ENCODE measurements around the gene OSBPL6. TPM values are rescaled to one million over a fixed set of nuclear protein-coding genes. Genes with fewer than 3 reads are reported as not detected.

The OSBPL6 gene
- total and polyA plus RNA-seq, 3 donors from 2014 or later, result 1.7 to 3.8 (median 2.6) TPM

DNA sequence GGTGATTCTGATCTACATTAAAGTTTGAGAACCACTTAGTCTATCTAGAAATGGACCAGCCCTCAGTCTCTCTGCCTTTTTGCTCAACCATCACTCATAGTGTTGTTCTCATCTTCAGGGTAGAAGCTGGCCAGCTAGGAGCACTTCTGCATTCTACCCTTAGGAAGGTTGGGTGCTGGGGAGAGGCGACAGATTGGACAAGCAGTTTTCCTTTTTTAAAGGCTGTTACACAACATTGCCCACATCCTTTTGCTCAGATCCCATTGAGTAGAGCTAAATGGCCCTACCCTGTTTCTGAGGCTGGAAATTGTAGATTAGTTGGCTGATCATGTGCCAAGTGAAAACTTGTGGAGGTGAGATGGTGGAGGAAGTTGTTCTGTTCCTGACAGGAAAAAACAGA is 35.6 kb downstream of the OSBPL6 start:
- H3K4me3 ChIP-seq, result no peak overlapping the region
- DNase-seq, result peak; percentile 15
- H3K27me3 ChIP-seq, result no peaks in the 10 kb centered on the region
- TF ChIP-seq, protein P1, sequence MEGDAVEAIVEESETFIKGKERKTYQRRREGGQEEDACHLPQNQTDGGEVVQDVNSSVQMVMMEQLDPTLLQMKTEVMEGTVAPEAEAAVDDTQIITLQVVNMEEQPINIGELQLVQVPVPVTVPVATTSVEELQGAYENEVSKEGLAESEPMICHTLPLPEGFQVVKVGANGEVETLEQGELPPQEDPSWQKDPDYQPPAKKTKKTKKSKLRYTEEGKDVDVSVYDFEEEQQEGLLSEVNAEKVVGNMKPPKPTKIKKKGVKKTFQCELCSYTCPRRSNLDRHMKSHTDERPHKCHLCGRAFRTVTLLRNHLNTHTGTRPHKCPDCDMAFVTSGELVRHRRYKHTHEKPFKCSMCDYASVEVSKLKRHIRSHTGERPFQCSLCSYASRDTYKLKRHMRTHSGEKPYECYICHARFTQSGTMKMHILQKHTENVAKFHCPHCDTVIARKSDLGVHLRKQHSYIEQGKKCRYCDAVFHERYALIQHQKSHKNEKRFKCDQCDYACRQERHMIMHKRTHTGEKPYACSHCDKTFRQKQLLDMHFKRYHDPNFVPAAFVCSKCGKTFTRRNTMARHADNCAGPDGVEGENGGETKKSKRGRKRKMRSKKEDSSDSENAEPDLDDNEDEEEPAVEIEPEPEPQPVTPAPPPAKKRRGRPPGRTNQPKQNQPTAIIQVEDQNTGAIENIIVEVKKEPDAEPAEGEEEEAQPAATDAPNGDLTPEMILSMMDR (IDR thresholded peaks at IDR 0.05), result no peak
- no peak for TF ChIP-seq POLR2A (IDR thresholded peaks at IDR 0.05)
- no peak overlapping the region for H3K27ac ChIP-seq
- intact Hi-C loops (cut with DNase I; ENCODE audit: low total_unique reads), result no loop called here
- no peaks in the 10 kb centered on the region for H3K9me3 ChIP-seq
- H3K4me1 ChIP-seq, result no peaks in the 10 kb centered on the region
- 88 to 92% methylated on average over 1 of the region's 1 CpG for WGBS, 2 donors
- H3K36me3 ChIP-seq (ENCODE audit: low read depth, missing control alignments), result no peaks in the 10 kb centered on the region

- Histone ChIP-seq H3K4me1 (no peaks in the 10 kb centered on the region), H3K4me3 (no peak overlapping the region), H3K36me3 (ENCODE audit: low read depth, missing control alignments) (no peaks in the 10 kb centered on the region), H3K27me3 (no peaks in the 10 kb centered on the region), H3K9me3 (no peaks in the 10 kb centered on the region), H3K27ac (no peak overlapping the region)
- no peak for DNase-seq
- WGBS, 2 donors, result 78 to 94% methylated on average over 4 of the region's 4 CpGs
- TF ChIP-seq POLR2A (IDR thresholded peaks at IDR 0.05), result no peak
- TF ChIP-seq, protein P1 (IDR thresholded peaks at IDR 0.05), result no peak
- intact Hi-C loops (cut with DNase I; ENCODE audit: low total_unique reads), result no loop called here
Observed at GRCh38 chr2:178230396-178230795, 36.1 kb downstream of the OSBPL6 start.

DNA sequence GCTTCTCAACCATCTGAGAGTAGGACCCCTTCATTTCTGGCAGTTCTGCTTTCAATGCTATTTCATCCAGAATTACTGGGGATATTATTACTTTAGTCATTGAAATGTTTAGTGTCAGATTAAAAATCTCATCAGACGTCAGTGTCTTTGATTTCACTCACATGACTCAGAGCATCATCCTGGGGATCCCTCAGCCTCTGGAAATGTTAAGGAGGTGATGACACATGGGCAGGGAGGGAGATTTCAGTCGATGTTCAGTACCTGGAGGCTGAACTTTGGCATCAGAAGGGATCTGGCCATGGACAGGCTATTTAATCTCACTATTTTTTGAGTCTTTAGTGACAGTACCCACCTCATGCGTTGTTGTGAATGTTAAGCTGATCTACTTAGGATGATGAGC is 39.1 kb downstream of the OSBPL6 start:
- intact Hi-C loops (cut with DNase I; ENCODE audit: low total_unique reads), result no loop called here

GRCh38 chr2:178234648-178235047 is 40.3 kb downstream of the OSBPL6 start:
- WGBS, 2 donors, result 95 to 96% methylated on average over 1 of the region's 1 CpG
- H3K27ac ChIP-seq, result no peak overlapping the region
- H3K36me3 ChIP-seq (ENCODE audit: low read depth, missing control alignments), result no peaks in the 10 kb centered on the region
- H3K9me3 ChIP-seq, result no peaks in the 10 kb centered on the region
- no peaks in the 10 kb centered on the region for H3K4me1 ChIP-seq
- intact Hi-C loops (cut with DNase I; ENCODE audit: low total_unique reads), result no loop called here
- TF ChIP-seq, protein P1 (IDR thresholded peaks at IDR 0.05), result no peak
- DNase-seq, result no peak
- H3K27me3 ChIP-seq, result no peaks in the 10 kb centered on the region
- H3K4me3 ChIP-seq, result no peak overlapping the region

More for the DNA sequence above, 39.1 kb downstream of the OSBPL6 start:
- H3K4me3 ChIP-seq, result no peak overlapping the region
- no peaks in the 10 kb centered on the region for H3K27me3 ChIP-seq
- no peaks in the 10 kb centered on the region for H3K36me3 ChIP-seq (ENCODE audit: low read depth, missing control alignments)
- no peak for DNase-seq
- TF ChIP-seq, protein P1 (IDR thresholded peaks at IDR 0.05), result no peak
- no peak for TF ChIP-seq POLR2A (IDR thresholded peaks at IDR 0.05)
- H3K4me1 ChIP-seq, result no peaks in the 10 kb centered on the region
- no peak overlapping the region for H3K27ac ChIP-seq
- 81% methylated on average over 3 of the region's 3 CpGs for WGBS, 2 donors
- no peaks in the 10 kb centered on the region for H3K9me3 ChIP-seq

DNA sequence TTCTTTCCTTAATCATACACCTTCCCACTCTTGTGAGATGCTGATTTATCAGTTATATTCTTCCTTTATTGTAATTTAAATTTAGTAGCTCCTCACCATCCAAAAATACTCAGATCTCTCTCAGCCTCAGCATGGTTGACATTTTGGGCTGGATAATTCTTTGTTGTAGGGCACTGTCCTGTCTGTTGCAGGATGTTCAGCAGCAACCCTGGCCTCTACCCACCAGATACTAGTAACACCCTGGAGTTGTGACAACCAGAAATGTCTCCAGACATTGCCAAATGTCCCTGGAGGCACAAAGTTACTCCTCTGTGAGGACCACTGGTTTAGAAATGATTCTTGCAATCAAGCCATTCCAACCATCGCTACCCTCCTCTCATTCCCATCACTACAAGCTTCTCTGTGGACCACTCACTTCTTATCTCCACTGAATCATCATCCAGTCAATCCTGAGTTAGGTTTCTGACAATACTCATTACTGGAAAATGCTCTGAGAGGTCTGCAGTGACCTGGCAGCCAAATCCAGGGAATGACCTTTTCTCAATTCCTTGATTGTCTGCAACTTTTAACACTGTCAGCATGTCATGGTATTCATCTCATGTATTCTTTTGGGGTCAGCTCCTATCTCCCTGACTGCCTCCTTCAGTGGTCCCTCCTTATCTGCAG is 43.3 kb downstream of the OSBPL6 start:
- Histone ChIP-seq H3K27ac (no peak overlapping the region), H3K9me3 (no peaks in the 10 kb centered on the region), H3K27me3 (no peaks in the 10 kb centered on the region), H3K4me1 (peaks cover 5% of the 10 kb centered on the region), H3K36me3 (ENCODE audit: low read depth, missing control alignments) (no peaks in the 10 kb centered on the region), H3K4me3 (no peak overlapping the region)
- TF ChIP-seq, protein P1 (IDR thresholded peaks at IDR 0.05), result no peak
- no peak for TF ChIP-seq POLR2A (IDR thresholded peaks at IDR 0.05)
- intact Hi-C loops (cut with DNase I; ENCODE audit: low total_unique reads), result no loop called here
- no peak for DNase-seq
- WGBS, 2 donors, result 94 to 100% methylated on average over 1 of the region's 1 CpG
